Stimulated activated CD8-positive, alpha-beta memory T cell treated with anti-CD3 and anti-CD28 coated beads, Interleukin-12 subunit alpha, Interleukin-12 subunit beta, amount 100 ng/mL, for 4 hours (primary cell): ENCODE data around the gene SLC36A2.
A peak's percentile ranks its signal among the peaks of the same experiment; 100 is the strongest.
"Not testable (repeated sequence)": the region's sequence is repeated elsewhere in the genome, so short reads cannot be mapped to it uniquely, and the experiment has no call there.

ENCODE experiments used
- DNase-seq: peaks from one replicate; pipeline ENCODE4 v3.0.0-alpha.2; 2020; ENCODE audit warnings: low read depth

SLC36A2 gene

DNA sequence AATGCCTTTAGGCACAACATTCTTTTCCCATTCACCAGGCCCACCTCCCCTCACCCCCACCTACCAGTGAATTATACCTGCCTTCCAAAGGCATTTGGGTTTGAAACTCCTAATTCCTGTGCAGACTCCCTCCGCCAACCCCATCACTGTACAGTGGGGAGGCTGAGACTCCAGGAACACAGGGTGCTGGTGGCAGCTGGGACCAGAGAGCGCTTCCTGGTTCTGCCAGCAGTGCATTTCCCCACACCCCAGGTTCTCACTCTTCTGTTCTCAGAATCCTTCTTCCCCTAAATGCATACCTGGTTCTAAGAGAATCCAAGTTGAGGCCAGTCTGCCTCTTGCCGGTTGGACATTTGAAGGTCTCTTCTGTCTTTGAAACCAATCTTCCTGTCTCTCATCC lies 21.1 kb downstream of the SLC36A2 start:
- no peak for DNase-seq

DNA sequence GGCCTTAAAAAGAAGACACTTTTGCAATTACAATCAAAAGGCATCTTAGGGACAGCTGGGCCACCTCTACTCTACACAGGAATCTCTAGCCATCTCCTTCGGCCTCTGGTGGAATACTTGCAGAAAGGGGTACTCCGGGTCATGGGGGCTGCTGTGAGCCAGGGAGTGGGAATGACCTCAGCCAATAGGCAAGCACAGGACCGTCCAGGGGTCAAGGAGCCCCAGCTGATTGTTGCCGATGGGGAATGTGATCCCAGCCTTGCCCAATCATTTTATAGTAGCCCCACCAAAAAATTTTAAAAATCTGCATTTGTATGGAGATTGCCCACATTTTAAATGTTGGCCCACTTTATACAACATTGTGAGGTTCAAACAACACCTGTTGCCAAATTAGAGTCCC lies 26.9 kb downstream of the SLC36A2 start:
- no peak for DNase-seq

DNA sequence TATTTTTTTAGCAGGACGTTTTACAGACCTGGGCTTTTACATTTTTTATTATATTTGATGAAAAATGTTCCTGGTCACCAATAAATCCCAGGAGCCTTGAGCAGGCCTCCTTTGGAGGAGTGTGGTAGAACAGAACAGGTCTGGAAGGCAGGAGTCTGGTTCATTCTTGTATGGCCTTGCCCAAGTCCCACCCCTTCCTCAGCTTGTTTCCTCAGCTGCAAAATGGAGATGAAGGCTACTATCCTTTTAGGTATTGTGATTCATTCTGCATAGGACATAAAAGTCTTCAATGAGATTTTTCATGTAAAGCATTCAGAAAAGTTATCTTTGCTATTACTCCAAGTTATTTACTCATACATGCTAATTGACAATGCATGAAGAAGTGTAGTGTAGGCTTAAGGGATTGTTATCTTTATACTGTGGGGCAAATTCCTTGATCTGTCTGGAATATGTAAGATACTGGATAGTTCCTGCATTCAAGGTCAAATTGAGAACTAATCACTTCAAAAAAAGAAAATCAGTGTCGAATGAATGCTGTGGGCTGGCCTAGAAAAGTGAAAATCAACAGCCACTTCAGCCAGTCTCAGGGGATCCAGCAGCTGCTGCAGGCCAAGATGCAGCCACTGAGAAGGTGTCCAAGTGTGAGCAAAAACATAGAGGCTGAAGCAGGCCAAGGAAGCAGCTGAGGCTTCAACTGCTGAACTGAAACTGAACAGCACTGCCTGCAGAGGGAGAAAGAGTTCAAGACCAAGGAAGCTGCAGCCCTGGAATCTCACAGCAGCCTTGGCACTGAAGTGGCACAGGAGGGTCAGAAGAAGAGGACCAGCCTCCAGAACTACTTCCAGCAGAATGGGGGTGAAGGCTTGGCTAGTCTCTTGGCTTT lies 28.3 kb downstream of the SLC36A2 start:
- DNase-seq = no peak

DNA sequence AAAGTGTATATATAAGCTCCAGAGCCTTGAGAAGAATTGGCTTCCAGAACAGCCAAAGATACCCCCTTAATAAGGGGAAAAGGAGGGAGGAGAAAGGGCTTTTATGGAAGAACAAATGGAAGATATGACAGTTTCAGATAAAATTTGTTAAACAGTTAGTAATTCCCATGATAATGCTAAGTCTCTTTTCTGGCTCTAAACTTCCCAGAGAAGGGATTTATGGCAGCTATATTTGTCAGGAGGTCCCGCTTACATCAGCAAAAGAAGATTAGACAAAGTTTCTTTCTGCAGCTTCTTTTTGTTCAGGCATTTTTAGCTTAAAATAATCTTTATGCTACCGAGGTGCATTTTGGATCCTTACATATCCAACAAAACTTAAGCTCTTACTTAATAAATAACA lies 29.5 kb downstream of the SLC36A2 start:
- DNase-seq = no peak

DNA sequence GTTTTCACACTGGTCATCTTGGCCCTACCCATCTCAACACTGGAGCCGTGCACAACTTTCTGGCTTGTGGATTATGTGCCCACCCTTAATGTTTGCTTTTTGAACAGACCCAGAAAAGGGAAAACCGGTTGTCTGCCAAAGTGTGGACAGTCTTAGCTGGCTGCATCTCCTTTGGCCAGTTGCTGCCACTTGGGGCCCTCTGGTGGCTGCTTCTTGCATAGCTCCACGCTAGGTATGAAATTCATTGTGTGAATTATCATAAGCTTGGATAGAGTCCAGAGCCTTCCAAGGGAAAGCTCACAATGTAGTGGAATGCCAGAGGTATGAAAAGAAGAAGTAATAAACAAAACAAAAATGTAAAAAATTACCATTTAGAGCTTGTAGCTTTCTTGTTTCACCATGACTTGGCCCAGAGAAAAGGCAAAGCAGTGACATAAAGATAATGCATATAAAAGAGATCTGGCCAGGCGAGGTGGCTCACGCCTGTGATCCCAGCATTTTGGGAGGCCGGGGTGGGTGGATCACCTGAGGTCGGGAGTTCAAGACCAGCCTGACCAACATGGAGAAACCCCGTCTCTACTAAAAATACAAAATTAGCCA lies 31.3 kb downstream of the SLC36A2 start:
- peak; percentile 5 for DNase-seq

DNA sequence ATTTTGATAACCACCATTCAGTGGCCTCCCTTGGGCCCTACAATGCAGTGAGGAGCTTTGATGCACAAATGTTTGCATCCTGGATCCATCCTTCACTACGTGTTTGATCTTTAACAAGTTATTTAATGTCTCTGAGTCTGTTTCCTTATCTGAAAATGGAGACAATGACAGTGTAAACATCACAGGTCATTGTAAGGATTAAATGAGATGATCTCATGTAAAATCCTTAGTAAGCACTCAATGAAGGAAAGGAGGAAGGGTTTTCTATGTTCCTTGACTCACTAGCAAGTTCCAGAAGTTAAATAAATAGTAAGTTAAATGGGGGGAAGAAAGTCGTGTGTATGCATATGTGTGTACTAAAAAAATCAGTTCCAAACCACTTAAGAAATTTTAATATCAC lies 34.0 kb downstream of the SLC36A2 start:
- no peak for DNase-seq

DNA sequence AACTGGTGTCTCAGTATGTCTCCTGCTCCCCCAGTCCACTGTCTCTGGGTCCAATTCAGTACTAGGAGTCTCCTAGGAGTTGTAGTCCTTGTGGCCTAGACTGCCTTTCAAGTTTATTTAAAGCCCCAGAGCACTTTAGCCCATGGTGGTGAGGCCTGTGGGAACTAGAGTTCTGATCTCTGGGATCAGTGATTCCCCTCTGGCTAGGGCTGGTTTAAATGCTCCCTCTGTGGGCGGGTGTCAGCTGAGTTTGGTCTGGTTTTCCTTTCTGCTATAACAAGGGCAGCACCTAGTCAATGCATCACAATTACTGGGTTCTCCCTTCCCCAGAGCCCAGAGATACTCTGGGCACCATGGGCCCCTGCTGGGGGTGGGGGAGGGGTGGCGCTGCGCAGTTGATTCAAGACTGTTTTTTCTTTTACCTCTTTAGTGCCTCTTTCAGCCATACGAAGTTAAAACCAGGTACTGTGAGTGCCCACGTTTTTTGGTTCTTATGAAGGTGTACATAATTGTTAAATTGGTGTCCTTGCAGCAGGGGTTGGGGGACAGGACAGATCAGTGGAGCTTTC lies 34.5 kb downstream of the SLC36A2 start:
- no peak for DNase-seq

DNA sequence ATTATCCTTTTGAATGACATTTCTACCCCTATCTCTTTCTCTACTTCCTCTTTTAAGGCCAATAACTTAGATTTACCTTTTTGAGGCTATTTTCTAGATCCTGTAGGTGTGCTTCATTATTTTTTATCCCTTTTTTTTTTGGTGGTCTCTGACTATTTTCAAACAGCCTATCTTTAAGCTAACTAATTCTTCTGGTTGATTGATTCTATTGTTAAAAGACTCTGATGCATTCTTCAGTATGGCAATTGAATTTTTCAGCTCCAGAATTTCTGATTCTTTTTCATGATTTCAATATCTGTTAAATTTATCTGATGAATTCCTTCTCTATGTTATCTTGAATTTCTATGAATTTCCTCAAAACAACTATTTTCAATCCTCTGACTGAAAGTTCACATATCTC lies 36.4 kb downstream of the SLC36A2 start:
- DNase-seq = no peak

DNA sequence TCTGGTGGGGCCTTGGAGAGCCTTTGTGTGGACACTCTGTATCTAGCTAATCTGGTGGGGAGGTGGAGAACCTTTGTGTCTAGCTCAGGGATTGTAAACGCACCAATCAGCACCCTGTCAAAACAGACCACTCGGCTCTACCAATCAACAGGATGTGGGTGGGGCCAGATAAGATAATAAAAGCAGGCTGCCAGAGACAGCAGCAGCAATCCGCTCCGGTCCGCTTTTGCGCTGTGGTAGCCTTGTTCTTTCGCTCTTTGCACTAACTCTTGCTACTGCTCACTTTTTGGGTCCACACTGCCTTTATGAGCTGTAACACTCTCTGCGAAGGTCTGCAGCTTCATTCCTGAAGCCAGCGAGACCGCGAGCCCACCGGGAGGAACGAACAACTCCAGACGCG lies 37.5 kb downstream of the SLC36A2 start:
- DNase-seq = not testable (repeated sequence)

DNA sequence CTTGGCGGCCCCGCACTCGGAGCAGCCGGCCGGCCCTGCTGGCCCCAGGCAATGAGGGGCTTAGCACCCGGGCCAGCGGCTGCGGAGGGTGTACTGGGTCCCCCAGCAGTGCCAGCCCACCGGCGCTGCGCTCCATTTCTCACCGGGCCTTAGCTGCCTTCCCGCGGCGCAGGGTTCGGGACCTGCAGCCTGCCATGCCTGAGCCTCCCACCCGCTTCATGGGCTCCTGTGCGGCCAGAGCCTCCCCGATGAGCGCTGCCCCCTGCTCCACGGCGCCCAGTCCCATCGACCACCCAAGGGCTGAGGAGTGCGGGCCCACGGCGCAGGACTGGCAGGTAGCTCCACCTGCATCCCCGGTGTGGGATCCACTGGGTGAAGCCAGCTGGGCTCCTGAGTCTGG lies 38.1 kb downstream of the SLC36A2 start:
- DNase-seq = not testable (repeated sequence)

DNA sequence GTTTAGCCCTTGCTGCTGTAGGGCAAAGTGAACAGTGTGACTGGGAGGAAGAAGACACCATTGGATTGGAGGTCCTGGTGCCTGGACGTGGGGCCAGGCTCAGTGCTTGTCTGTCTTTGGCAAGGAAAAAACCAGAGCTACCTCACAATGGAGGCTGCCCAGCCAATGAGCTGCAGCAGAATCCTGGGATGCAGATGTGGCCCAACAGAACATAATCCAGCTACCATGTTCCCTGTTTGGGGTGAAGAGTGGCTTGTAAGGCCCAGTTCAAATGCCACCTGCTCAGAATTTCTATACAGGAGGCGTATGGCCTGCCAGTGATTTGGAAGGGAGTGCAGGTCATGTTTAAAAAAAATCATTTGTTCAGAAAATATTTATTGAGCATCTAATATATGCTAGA lies 43.7 kb downstream of the SLC36A2 start, which contains the start of gene SLC36A3:
Gene SLC36A3, minus strand, starts transcription at position 101 of the 400 bp plus-strand sequence. CDS start 412 bp downstream, outside the sequence.
- DNase-seq = no peak

DNA sequence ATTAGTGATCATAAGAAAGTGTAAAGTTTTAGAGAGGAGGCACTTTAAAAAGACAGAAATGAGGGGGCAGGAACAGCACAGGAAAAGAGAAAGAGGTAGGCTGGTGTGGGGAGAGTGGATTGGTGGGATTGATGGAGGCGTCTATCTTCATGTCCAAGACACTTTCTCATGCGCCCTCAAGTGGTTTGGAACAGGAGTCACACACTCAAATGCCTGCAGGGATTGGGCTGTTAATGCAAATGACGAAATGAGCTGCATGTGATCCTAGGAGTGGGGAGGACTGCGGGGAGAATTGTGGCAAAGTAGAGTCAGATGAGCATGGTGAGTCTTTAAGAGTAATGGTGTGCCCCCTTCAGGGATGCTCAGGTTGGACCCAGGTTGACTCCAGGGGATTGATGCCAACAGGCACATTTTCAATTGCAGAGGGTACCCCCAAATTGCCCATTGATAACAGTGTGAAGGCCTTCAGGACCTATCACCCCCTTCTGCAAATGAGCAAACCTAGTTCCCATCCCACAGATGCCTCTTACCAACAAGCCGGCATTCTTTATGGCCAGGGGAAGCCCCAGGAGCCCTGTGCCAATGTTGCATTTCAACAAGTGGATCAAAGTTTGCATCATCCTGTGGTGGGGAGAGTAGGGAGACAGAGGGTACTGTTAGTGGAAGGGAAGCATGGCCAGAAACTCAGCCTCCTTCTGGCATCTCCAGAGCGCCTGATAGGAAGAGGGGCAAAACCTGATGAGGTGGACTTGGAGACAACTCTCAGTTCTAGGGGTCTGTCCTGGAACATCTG lies 49.1 kb downstream of the SLC36A2 start:
- no peak for DNase-seq

DNA sequence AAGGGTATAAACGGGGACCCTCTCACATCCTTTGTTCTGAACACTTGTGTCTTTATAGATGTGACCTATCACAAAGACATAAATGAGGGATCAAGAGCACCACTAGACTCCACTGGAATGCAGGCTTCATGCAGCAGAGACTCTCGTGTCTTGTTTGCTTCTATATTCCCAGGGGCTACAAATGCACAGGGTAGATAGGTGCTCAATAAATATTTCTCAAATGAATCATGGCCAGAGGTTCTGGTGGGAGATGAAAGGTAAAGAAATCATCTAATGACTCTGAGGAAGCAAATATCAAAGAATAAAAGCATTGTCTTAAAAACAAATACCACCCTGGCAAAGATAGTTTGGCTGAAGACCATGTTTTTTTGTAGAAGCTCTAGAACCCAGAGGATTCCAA lies 50.4 kb downstream of the SLC36A2 start:
- DNase-seq = no peak

DNA sequence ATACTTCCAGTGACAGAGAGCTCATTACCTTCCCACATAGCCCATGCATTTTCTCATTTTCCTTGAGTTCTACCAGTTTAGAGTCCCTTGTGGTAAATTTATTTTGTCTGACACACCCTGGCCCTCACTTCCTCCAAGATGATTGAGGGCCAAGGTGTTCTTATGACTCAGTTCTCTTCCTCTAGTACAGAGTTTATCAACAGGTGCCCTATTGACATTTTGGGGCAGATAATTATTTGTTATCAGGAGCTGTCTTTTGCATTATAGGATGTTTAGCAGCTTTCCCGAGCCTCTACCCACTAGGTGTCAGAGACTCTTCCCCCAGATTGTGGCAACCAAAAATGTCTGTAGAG lies 50.9 kb downstream of the SLC36A2 start:
- no peak for DNase-seq

DNA sequence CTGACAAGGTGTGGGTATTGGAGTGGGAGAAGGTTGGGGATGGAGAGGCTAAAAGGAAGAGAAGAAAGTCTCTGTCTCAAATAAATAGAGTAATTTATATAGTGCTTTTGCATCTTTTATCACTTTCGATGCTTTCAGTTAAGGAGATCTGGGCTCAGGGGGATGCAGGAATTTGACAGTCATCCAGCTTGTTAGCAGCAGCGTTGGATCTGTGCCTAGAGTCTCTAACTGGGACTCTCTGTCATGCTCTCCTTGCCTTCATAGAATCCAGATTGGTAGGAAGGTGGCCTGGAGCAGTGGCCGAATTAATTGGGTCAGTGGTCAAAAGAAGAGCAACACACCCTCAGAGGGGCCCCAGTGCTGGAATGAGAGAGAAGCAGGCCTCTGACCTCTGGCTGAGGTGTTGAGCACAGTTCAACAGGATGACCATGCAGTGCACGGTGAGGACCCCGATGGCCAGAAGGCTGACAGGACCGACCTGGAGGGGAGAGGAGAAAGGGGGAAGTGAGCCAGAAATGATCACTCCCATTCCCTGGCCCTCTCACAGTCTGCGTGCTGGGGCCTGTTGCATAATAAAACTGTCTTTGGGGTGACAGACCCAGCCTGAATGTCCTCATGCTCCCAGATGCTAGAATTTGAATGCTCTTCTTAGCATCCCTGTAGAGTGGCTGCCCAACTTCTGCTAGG lies 51.4 kb downstream of the SLC36A2 start:
- no peak for DNase-seq

DNA sequence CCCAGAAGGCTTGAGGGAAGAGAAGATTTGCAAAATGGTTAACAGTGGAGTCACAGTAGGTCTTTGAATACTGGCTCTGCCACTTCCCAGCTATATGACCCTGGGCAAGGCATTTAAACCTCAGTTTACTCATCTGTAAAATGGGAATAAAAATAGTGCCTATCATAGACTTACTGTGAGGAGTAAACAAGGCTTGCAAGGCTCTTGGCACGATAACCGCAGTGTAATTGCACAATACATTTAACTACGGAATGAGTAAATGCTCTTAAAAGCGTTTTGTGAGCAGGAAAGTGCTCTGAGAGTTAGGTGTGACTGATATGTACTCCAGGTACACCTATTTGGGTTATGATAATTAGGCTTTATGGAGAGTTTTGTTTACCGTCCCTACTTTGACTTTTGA lies 52.2 kb downstream of the SLC36A2 start:
- DNase-seq = no peak

DNA sequence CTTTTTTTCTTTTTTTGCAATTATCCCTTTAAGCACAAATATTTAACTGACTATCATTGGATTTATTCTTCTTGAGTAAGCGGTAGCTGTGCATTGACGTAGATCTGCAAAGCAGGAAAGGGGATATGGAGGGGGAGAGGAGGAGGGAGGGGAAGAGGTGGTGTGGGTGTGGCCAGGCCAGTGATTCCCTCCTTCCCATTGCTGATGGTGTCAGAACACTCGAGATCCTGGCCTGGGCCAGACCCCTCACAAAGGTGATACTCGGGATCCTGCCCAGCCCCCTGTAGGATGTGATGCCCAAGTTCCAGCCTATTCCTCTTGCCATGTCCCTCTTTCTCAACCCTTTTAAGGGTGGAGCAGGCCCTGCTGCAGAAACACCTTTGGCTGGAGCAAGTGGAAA lies 53.7 kb downstream of the SLC36A2 start:
- no peak for DNase-seq

DNA sequence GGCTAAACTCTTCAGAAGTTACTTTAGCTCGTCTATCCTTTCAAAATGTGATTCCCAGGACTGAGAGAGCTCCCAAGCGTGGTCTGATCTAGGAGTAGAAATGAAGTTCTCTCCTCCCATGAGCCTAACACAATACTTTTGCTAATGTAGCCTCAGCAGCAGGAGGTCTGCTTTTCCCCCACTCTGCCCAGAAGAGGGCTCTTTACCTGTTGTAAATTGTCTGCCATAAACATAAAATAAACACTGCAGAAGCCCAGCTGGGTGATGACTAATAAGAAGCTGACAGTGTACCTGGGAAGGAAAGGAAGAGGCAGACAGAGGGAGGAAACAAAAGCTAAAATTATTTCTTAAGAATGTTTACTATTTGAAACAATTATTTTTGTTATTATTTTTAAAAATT lies 59.2 kb downstream of the SLC36A2 start:
- DNase-seq = no peak

DNA sequence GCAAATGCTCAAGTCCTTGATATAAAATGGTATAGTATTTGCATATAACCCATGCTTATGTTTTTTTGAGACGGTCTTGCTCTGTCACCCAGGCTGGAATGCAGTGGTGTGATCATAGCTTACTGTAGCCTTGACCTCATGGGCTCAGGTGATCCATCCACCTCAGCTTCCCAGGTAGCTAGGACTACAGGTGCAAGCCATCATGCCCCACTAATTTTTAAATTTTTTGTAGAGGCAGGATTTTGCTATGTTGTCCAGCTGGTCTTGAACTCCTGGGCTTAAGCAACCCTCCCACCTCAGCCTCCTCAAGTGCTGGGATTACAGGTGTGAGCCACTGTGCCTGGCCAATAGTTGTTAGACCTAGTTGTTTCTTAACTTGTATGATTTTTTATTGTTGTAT lies 61.1 kb downstream of the SLC36A2 start:
- no peak for DNase-seq

DNA sequence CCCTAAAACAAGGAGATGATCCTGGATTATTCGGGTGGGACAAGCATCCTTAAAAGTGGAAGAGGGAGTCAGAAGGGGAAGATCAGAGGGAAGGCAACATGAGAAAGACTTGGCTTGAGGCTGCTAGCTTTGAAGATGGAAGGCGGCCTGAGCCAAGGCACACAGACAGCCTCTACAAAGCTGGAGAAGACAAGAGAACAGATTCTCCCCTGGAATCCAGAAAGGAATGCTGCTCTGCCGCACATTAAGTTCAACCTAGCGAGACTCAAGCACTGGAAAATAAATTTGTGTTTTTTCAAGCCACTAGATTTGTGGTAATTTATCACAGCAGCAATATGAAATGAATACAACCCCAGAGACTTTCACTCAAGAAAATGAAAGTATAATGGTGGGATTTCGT lies 61.7 kb downstream of the SLC36A2 start:
- no peak for DNase-seq

DNA sequence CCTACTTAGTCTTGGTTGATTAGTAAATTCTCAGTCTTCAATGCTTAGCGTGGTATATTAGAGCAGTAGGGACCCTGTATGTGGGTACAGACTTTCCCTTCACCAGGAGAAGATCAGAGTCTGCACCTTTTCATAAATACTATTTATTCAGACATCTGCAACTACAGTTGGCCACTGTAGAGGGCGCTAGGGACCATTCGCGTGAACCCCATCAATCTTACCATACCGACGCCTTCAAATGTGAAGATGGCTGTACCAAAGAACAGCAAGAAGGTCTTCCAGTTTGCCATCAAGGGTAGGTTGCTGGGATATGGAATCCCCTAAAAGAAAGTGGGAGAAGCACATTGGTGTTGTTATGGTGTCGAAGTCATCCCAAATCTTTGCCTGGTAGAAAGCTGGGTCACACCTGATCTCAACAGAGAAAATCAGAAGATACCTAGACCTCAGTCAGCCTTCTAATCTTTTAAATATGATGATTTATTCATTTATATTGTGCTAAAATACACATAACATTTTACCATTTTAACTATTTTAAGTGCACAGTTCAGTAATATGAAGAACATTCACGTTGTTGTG lies 62.9 kb downstream of the SLC36A2 start:
- DNase-seq = no peak
